A549 treated with DMSO at 1 μM for 4 hours (cell line): ENCODE measurements around the gene ICAM2. TPM values are rescaled to one million over a fixed set of nuclear protein-coding genes. Genes with fewer than 3 reads are reported as not detected.

ENCODE experiments used
- total RNA-seq: library from RNA; stranded (reverse); fragments of 200-300 nt; extraction: Qiagen RNA extraction; gene quantifications from 5 replicates; pipeline ENCODE4 v1.2.3, GENCODE V29; 2022; ENCODE audit warnings: low read depth

ICAM2 gene
- 0.15 to 0.23 TPM in 2 of 5 replicates, not detected in the others for total RNA-seq

GRCh38 chr17:64020056-64020766 is at the start of gene ICAM2:
Gene ICAM2 (minus strand): TSS chr17:64020633. CDS start chr17:64006691, 13,942 bp downstream.

GRCh38 chr17:63998050-63998720 is 22.2 kb downstream of the ICAM2 start, which contains the start of gene PRR29:
Gene PRR29 (plus strand): TSS chr17:63998351. CDS start chr17:63998365, 14 bp downstream.

GRCh38 chr17:63972796-63973195 is 47.6 kb downstream of the ICAM2 start, which contains the start of gene SCN4A:
Gene SCN4A (minus strand): TSS chr17:63972918. CDS start chr17:63972841, 77 bp downstream.

Other genes with a start within 250 kb of the ICAM2 start
- 99.5 to 128 TPM (median 109 TPM) in 5 replicates for gene CCDC47, start 247.0 kb downstream of the ICAM2 start, total RNA-seq
- gene DDX42, start 246.5 kb downstream of the ICAM2 start, total RNA-seq, result 94.9 to 104 TPM (median 99.5 TPM) in 5 replicates
- gene PSMC5, start 193.2 kb downstream of the ICAM2 start, total RNA-seq, result 212 to 238 TPM (median 224 TPM) in 5 replicates
- 58.9 to 69.1 TPM (median 61.6 TPM) in 5 replicates for gene FTSJ3, start 193.0 kb downstream of the ICAM2 start, total RNA-seq
- gene SMARCD2, start 177.9 kb downstream of the ICAM2 start, total RNA-seq, result 50.3 to 66.7 TPM (median 60.9 TPM) in 5 replicates
- not detected in 5 replicates for gene CSH2, start 147.0 kb downstream of the ICAM2 start, total RNA-seq
- gene GH2, start 138.7 kb downstream of the ICAM2 start, total RNA-seq, result not detected in 5 replicates
- gene CSH1, start 124.1 kb downstream of the ICAM2 start, total RNA-seq, result not detected in 5 replicates
- gene CSHL1, start 109.4 kb downstream of the ICAM2 start, total RNA-seq, result not detected in 5 replicates
- gene GH1, start 101.8 kb downstream of the ICAM2 start, total RNA-seq, result not detected in 5 replicates
- gene CD79B, start 88.3 kb downstream of the ICAM2 start, total RNA-seq, result 0.08 to 0.18 TPM (median 0.13 TPM) in 3 of 5 replicates, not detected in the others
- 0.04 to 0.15 TPM (median 0.07 TPM) in 4 of 5 replicates, not detected in the other for gene SCN4A, start 47.7 kb downstream of the ICAM2 start, total RNA-seq
- 0.52 to 0.95 TPM (median 0.70 TPM) in 5 replicates for gene PRR29, start 22.3 kb downstream of the ICAM2 start, total RNA-seq
- 3.6 to 4.8 TPM (median 4.0 TPM) in 5 replicates for gene ERN1, start 109.5 kb upstream of the ICAM2 start, total RNA-seq
- 10.1 to 12.7 TPM (median 12.5 TPM) in 5 replicates for gene TEX2, start 242.6 kb upstream of the ICAM2 start, total RNA-seq